Measurements from ENCODE around the gene PHEX.

The PHEX gene

DNA sequence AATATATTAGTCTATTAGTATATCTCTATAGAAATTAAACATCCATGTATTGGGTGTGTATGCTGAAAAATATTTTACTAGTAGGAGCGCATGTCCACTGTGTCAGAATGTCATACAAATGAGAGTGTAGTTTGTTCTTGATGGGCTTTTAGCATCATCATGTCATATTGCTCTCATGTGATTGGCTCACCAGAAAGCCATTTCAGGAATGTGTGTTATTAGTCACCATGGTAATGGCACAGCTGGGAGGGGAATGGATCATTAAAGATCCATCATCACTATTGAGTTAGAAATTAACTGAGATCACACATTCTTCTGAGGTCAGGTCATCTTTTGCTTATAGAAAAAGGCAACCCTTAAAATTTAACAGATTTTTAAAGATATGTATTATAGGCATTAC, 77.3 kb downstream of the PHEX start:
- DNase-seq = no peak

DNA sequence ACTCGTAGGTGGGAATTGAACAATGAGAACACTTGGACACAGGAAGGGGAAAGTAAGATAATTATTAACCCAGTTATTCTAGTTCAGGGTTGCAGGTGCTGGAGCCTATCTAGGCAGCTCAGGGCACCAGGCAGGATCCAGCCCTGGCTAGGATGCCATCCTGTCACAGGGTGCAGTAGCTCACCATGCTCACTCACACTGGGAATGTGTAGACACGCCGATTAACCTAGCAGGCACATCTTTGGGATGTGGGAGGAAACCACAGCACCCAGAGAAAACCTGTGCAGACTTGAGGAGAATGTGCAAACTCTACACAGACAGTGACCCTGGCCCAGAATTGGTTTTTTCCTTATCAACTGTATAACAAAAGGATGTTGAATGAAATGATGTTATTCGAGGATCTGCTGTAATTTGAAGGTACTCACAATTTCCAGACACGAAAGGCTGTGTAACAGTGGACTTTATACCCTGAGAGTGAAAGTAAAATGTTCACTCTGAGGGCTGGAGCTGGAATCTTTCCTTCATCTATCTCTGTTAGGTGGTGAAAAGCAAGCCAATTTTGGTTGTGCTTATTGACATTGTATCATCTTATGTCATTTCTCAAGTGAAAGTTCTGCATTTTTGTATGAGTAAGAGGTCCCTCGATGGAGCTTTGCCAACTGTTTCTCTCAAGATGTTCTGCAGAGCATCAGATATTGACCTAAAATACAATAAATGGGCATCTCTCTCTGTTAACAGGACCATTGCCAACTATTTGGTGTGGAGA, 78.8 kb downstream of the PHEX start:
- no peak for DNase-seq

DNA sequence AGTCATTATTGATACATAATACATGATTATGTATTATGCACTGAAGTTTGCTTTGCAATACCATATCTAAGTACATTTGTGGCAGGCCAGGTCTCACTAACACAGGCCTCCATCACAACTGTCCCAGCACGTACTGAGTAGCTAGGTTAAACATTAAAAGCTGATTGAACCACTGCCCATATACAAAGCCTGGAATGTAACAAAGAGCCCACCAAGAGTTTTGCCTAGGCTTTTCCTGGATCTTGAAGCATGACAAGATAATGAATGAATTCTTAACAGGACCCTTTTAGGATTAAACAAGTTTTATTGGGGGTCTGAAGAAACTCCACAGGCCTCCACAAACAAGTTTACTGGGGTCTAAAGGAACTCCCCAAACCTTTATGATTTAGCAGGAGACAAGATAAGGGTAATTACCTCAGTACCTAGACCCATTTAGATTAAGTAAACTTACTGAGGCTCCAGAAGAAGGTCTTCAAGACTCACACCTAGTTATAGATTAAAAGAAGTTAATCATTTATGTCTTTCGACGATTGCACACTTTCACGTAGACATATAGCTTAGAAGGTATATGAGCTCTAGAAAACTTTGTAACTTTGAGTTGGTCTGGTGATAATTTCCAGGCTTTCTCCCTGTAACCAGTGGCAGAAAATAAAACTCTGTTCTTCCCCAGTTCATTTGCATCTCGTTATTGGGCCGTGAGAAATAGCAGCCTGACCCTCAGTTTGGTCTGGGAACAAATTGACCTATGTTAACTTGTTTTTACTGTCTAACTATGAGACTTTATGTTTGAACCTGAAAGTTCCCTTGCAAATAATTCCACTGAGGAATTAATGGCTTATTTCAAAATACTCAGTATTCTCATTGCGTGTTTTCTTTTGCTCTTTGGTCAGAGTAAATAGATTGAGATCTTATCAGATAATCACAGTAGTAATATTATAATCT, 84.8 kb downstream of the PHEX start:
- DNase-seq = no peak

DNA sequence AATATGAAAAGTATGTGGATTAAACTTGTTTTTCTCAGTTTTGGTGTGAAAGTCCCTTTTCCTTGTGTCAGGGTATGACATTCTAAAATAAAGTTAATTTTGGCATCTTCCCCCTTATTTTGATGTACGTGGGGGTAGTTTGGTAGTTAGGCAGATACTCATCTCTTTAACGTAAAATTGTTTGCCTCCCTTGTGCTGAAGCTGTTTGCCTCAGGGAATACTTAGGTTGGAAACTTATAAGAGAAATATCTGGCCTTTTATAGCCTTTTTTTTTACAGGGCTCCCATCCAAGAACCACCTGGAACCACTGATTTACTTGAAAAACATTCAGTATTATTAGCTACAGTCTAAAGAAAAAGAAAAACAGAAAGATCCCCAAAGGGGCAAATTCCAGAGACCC, 85.5 kb downstream of the PHEX start:
- DNase-seq = no peak

DNA sequence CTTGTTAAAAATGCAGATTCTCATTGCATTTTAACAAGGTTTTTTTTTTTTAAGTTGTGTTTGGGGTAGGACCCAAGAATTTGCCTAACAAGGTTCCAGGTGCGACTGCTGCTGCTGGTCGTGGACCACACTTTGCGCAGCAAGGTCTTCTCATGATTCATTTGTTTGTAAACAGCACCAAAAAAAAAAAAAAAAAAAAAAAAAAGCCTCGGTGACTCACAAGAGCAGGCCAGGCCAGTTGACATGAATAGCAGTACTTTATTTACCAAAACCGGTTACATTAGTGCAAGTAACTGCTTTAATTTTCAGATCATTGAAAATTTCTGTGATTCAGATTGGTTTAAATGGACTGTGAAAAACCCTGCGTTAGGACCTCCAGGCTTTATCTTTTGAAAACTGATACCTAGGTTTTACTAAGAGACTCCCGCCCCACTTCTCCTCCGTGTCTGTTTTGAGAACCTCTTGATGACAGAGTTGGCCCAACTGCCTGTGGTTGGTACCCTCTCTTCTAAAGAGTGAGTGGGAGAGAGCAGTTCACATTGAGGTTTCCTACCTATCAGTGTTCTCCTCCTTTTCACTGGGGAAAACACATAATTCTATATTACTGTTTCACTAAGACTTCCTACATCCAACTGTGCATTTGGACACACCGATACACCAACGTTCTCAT, 86.2 kb downstream of the PHEX start:
- DNase-seq = no peak

DNA sequence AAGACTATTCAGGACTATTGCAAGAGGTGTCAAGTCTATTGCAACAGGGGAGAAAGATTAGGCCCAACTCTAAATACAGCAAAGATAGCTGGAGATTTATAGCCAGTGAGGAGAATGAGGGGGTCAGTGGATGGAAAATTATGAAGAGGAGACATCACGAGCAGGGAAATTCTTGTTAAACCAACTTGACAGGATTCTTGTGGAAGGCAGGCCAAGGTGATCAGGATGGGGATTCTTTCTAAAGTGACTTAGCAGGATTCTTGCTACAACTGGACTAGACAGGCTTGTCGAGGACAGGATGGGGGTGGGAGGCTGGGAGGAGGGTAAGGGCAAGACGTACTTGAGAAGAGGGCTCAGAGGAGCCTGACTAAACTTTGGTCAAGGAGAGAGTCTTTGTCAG, 89.0 kb downstream of the PHEX start:
- DNase-seq = no peak

DNA sequence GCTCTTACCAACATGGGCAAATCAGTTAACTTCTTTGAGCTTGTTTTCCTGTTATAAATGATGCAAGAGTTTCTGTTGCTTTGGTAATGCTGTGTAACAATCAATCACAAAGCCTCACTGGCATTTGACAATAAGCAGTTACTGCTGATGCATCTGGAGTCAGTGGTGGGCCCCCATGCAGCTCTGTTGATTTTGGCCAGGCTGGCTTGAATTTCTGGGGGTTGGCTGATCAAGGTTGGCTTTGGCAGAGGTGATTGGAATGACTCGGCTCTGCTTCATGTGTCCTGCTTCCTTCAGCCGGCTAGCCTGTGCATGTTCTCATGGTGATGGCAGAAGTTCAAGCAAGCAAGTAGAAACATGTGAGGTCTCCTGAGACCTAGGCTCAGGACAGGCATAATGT, 90.4 kb downstream of the PHEX start:
- DNase-seq = no peak

DNA sequence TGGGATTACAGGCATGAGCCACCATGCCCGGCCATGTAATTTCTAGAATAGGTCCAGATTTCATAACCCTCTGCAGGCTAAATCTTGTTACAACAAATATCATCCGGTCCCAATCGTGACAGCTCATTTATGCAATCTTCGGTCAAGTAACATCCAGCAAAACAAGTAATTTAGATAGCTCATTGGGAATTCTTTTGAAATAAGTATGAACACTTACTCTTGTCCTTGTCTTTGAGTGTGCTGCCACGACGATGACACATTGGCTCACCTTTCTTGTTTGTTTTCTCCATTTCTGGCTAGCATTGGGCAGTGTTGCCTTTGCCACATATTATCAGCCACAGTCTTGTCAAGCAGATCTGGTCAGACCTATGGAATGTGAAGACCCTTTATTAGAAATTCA, 92.0 kb downstream of the PHEX start:
- DNase-seq = no peak

DNA sequence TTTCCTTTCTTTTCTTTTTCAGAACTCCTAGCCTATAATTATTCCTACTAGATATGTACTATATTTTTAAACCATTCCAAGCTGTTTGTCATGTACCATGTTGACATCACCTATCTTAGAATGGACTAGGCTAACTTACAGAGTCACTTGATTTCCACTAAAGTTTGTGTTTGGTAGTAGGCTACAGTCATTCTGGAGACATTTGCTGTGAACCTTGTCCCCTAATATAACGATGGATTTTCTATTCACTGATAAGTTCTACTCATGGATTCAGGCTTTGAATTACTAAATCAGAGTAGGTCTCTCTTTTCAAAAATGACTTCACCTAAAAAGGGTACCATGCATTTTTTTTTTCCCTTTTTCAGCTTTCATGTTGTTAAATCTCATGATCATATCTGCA, 93.4 kb downstream of the PHEX start:
- DNase-seq = no peak

DNA sequence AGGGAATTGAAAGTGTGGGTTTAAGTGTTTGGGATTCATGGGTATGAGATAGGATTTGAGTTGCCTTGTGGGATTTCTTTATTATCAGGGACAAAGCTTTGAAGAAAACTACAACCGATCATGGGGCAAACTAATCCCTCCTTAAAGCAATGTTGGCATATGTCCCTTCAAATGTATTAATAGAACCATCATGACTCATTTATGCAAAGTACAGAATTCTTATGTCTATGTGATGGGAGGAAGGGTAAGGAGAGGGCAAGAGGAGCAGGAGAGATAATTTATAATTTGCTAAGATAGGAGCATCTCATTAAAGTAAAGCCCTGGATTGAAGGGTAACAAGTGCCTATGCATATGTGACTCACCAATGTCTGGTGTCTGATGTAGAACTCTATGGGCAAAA, 94.2 kb downstream of the PHEX start:
- DNase-seq = no peak

DNA sequence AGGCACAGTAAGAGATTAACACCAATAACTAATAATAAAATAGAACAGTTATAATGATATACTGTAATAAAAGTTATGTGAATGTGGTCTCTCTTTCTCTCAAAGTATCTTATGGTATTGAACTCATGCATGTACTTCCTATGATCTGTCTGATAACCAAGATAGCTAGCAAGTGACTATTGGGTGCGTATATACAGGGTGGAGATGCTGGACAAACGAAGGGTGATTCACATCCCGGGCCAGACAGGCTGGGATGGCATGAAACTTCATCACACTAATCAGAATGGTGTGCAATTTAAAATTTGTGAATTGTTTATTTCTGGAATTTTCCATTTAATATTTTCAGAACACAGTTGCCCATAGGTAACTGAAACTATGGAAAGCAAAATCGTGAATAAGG, 96.8 kb downstream of the PHEX start:
- DNase-seq = no peak

DNA sequence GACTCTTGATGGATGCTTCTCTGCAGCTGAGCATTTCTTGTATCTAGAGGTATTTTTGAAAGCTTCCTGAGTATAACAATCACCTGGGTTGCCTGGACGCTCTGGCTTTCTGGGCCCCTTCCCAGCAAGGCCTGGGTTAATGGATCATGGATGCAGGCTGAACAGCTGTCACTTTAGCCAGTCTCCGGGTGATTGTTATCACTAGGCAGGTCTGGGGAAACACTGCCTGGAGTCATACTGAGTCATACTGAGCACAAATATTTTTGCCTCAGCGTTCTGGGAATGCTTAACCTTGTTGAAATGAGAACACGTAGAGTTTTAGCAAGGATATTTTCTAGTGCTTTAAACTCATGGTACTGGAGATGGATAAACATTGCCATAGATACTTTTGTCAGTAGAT, 102.6 kb downstream of the PHEX start:
- no peak for DNase-seq

DNA sequence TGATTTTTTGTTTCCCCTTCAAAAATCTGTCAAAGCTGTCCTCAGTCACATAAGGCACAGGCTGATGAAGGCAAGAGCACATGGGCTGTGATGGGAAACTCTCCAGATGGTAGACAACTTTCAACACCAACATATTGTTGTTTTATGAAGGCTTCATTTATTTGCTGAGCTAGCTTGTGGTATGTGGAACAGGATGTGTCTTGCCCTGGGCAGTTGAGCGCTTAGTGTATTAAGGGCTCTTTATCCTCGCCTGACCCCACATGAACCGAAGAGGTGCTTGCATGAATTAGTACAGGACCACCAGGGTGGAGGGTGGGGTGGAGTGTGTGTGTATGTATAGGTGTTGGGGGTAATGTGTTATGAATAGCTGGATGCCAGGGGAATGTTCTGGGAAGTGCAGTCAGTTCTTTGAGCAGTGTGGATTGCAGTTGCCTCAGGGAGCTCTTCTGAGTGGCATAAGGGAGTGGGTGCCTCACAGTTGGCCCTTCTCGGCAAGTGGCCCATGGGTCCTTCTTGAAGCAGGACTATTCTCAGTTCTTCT, 103.1 kb downstream of the PHEX start:
- no peak for DNase-seq

DNA sequence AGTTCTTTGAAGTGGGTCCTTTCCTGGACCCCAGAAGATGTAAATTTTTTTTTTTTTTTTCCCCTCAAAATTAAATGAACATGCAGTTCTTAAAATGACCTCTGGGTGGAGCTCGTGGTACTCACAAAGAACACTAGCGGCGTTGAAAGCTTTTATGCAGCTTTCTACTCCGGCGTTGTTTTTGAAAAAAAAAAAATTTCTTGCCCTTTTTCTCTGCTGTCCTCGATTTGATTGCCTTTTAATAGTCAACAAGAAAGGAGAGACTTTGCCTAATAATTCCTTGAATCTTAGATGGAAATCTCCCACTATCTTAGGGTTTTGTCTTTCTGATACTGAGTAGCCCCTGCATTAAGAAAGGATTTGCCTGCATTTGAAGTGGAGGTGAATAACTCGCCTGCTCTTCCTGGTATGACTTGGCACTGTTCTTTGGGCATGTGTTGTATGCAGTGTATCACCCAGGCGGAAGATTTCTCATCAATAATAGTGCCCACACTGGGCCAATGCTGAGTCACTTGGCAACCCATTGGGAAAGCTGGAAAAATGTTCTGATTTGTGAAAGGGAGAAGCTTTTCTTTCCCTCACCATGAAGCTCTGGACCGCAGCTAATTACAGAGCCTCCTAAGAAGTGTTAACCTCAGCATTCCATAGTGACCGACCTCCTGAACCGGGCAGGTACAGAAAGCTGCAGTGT, 104.0 kb downstream of the PHEX start:
- no peak for DNase-seq

DNA sequence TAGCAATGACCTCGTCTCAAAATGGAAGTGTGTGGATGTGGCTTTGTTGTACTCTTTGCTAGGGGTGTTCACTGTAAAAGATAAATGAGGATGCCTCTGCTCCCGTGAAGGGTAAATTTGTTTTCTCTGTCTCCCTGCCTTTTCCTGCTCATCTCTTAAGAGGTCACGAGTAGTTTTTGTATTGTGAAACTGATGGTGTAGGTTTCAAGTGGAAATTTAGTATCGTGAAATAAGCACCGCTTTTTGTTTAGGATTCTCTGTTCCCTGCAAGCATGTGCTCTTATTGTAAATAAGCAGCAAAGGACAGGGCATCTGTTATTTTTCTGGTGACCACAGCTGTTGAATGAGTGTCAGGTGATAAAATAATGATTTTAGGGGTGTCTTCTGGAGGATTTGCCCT, 104.6 kb downstream of the PHEX start:
- no peak for DNase-seq

DNA sequence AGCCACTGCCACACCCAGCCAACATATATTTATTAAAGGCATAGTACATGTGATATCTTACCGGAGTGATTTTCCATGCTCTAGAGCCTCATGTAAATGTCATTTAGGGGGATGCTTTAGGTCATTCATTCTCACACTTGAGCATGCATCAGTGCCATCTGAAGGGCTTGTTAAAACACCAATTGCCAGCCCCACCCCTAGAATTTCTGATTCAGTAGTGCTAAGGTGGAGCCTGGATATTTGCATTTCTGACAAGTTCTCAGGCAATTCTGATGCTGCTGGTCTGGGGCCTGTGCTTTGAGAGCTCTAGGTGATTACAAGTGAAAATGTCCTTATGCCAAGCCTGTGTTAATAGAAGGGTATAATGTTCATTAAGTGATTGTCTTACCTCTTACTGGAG, 107.7 kb downstream of the PHEX start:
- DNase-seq = no peak

DNA sequence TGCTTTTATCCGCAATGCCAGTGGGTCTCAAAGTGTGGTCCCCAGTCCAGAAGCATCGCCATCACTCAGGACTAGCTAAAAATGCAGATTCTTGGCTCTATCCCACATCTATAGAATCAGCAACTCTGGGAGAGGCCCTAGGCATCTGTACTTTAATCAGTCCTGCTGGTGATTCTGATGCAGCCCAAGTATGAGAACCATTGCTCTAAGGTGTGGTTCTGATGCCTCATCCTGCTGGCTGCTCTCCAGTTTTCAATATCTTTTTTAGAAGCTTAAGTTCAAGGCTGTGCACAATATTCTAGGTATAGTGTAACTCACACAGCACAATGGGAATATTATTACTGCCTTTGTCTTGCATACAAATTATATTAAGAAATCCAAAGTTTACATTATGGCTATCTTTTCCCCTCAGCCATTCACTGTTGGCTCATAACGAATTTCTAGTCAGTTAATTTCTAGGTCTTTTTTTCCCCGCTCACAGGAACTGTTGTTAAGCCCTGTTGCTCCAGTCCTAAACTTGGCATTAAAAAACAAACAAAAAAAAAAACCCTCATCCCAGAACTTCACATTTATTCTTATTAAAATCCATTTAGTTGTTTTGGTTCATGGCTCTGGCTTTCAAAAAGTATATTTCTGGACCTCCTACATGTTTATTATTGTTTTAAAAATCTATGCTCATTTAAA, 109.1 kb downstream of the PHEX start:
- no peak for DNase-seq

DNA sequence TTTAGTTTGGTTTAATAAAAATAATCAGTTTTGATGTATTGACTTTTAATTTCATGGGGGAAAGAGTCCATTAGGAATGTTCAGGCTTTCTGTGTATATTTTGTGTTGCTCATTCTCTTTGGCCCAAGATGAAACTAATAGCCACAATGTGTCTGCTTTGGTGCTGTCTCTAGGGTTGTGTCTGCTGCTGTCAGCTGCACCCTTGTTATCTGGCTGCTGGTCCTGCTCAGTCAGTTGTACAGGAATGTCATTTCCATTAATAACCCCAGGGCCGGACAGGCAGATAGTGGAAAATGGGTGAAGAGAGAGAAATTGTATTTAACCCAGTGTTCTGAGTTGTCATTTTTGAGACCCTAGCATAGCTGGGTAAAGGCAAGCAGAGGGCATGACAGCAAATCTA, 115.1 kb downstream of the PHEX start:
- no peak for DNase-seq

DNA sequence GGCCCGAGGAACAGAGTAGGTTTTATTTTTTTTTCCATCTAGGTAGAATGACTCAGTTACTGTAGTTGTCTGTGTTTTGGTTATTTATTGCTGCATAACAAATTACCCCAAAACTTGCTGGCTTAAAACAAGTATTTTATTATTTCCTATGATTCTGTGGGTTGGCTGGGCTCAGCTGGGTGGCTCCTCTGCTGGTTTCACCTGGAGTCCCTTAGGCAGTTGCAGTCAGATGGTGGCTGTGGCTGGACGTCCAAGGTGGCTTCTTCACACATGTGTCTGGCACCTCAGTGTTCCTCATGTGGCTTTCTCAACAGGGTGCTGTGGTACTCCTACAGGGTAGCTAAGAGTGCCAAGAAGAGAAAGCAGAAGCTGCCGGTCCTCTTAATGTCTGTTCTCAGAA, 115.8 kb downstream of the PHEX start:
- DNase-seq = no peak

DNA sequence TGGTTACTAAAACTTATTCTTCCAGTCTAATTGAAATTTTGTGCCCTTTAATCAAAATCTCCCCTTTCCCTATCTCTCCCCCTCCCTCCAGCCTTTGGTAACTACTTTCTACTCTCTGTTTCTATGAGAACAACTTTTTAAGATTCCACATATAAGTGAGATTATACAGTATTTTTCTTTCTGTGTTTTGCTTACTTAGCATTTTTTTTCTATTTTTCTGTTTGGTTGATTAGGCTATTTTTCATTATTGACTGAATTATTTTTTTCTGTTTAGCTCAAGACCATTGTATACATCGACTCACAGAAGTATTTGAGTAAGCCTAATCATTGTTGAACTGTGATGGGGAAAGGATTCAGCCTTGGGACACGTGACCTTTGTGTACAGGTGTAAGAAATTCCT, 116.4 kb downstream of the PHEX start:
- no peak for DNase-seq

DNA sequence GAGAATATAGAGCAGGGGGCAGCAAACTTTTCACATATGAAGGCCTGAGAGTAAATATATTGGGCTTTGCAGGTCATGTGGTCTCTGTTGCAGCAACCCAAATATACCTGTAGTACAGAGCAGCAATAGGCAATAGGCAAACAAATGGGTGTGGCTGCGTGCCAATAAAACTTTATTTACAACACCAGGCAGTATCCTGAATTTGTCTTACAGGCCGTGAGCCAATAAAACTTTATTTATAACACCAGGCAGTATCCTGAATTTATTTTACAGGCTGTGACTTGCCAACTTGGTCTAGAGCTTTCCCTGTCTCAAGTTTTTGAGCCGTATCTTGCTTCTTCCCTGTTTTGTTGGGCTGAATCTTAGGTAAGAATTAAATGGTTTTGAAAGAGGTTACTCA, 118.2 kb downstream of the PHEX start:
- no peak for DNase-seq

DNA sequence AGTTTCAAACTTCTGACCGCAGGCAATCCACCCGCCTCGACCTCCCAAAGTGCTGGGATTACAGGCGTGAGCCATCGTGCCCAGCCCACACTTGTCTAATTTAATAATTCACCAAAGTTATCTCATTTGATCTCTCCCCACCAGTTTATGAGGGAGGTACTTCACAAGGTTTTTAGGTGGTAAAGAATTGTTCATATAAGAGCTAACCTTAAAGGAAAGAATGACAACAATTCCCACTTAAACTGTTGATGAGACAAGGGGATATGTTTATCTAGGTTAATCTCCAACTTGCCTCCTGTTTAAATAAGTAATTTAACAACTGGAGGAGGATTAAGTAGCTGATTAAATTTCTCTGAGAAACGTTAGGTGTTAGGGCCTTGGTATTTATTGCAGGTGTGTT, 123.0 kb downstream of the PHEX start:
- DNase-seq = no peak

All from NCI-H1417 treated with DMSO at 0.1 percent for 48 hours (cell line).